Left lung (tissue), 10 donors: ENCODE results near the gene SLC38A4. TPM values are rescaled to one million over a fixed set of nuclear protein-coding genes. Genes with fewer than 3 reads are reported as not detected.
A peak's percentile ranks its signal among the peaks of the same experiment; 100 is the strongest.

Experiments used
- ATAC-seq: fragments of 200-7000 bp; cut with Tn5 transposase; one replicate; pipeline ENCODE4 v1.9.1; 2020; ENCODE audit warnings: moderate library complexity
- DNase-seq, 4 donors: peaks; one replicate each; pipeline ENCODE4 v3.0.0-alpha.2; 2013 to 2020
- H3K27ac ChIP-seq, 2 donors: fragments of 200-600 bp; sonication (generic) in 1 of 2; one replicate each; pipeline versions ENCODE4 v1.5.0 to v1.8.0; 2020 to 2021
- H3K27me3 ChIP-seq, 2 donors: fragments of 200-600 bp; sonication (generic) in 1 of 2; one replicate each; pipeline versions ENCODE4 v1.5.0 to v1.8.0; 2020 to 2021
- H3K36me3 ChIP-seq, 2 donors: fragments of 200-600 bp; sonication (generic) in 1 of 2; one replicate each; pipeline versions ENCODE4 v1.5.0 to v1.8.0; 2020 to 2021
- H3K4me1 ChIP-seq, 2 donors: fragments of 200-600 bp; one replicate each; pipeline ENCODE4 v1.8.0; 2021
- H3K4me3 ChIP-seq, 2 donors: fragments of 200-600 bp; sonication (generic) in 1 of 2; one replicate each; pipeline versions ENCODE4 v1.5.0 to v1.8.0; 2020 to 2021; ENCODE audit warnings: mild to moderate bottlenecking in 1 of 2
- H3K9me3 ChIP-seq, 2 donors: fragments of 200-600 bp; sonication (generic) in 1 of 2; one replicate each; pipeline versions ENCODE4 v1.5.0 to v1.8.0; 2020 to 2021
- intact Hi-C, 2 donors: fragments of 100-400 bp; cut with DNase I; formaldehyde crosslinking; loops; one replicate each; pipeline versions ENCODE4 v1.11.2 to v1.14.2; 2022
- polyA plus RNA-seq, 6 donors: library from polyadenylated mRNA; unstranded; fragments of 120-200 nt; gene quantifications; one replicate each; pipeline ENCODE4 v1.2.1, GENCODE V29; 2013; ENCODE audit not compliant: insufficient read length in 6 of 6
- total RNA-seq, 2 donors: library from RNA; stranded (reverse); fragmentation: NEBNext Ultra II Directional; extraction: Animal tissue kit (Norgen Biotek cat#: 25700); gene quantifications; one replicate each; pipeline ENCODE4 v1.2.1, GENCODE V29; 2021
- TF ChIP-seq, protein P1 (sequence below), 2 donors: fragments of 200-600 bp; sonication (generic) in 1 of 2; IDR thresholded peaks; one replicate each; pipeline versions ENCODE4 v1.5.0 to v1.8.0; 2021; ENCODE audit warnings: antibody characterized with exemption in 2 of 2
- donor health status: DM: no; HTN: yes; CAD: no.
- donor health status: DM: no; HTN: no; CAD: no.

SLC38A4 gene
- total and polyA plus RNA-seq, 8 donors: 0.85 to 7.1 (median 5.4) TPM

DNA sequence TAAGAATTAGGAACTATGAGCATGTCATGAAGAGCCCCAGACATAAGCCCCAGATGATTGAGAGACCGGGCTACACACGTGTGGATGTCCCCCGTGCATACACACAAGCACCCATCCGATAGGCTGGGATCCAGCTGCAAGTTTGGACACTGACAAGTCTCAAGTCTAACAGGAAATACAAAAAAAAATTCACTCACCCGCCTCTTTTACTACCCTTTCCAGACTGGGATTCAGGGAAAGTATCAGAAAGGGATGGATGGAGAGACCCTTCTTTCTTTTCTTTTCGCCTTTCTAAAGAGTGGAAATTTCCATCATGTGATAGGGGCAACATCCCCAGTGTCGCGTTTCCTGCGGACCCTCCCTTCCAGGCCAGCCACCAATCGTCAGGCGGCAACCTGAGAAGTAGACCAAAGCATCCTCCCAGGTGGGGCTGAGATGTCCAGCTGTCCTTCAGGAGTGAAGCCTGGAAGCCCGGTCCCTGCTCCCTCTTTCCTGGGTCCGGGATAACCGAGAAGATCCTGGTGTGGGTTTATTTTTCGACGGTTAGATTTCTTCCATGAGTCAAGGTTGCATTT is 6.4 kb upstream of the SLC38A4 start:
- intact Hi-C loops: no loop called here
- DNase-seq: peak in 1 of 4 donors; percentile 32
- H3K4me1 ChIP-seq: peaks cover 0 to 9% of the 10 kb centered on the region in 2 donors
- H3K4me3 ChIP-seq: no peak overlapping the region
- H3K27ac ChIP-seq: no peak overlapping the region
- H3K27me3 ChIP-seq: peaks cover 52 to 82% of the 10 kb centered on the region in 2 donors
- no peaks in the 10 kb centered on the region for H3K9me3 ChIP-seq
- ATAC-seq: peak; percentile 17
- TF ChIP-seq, protein P1, sequence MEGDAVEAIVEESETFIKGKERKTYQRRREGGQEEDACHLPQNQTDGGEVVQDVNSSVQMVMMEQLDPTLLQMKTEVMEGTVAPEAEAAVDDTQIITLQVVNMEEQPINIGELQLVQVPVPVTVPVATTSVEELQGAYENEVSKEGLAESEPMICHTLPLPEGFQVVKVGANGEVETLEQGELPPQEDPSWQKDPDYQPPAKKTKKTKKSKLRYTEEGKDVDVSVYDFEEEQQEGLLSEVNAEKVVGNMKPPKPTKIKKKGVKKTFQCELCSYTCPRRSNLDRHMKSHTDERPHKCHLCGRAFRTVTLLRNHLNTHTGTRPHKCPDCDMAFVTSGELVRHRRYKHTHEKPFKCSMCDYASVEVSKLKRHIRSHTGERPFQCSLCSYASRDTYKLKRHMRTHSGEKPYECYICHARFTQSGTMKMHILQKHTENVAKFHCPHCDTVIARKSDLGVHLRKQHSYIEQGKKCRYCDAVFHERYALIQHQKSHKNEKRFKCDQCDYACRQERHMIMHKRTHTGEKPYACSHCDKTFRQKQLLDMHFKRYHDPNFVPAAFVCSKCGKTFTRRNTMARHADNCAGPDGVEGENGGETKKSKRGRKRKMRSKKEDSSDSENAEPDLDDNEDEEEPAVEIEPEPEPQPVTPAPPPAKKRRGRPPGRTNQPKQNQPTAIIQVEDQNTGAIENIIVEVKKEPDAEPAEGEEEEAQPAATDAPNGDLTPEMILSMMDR (IDR thresholded peaks at IDR 0.05): no peak
- no peaks in the 10 kb centered on the region for H3K36me3 ChIP-seq

DNA sequence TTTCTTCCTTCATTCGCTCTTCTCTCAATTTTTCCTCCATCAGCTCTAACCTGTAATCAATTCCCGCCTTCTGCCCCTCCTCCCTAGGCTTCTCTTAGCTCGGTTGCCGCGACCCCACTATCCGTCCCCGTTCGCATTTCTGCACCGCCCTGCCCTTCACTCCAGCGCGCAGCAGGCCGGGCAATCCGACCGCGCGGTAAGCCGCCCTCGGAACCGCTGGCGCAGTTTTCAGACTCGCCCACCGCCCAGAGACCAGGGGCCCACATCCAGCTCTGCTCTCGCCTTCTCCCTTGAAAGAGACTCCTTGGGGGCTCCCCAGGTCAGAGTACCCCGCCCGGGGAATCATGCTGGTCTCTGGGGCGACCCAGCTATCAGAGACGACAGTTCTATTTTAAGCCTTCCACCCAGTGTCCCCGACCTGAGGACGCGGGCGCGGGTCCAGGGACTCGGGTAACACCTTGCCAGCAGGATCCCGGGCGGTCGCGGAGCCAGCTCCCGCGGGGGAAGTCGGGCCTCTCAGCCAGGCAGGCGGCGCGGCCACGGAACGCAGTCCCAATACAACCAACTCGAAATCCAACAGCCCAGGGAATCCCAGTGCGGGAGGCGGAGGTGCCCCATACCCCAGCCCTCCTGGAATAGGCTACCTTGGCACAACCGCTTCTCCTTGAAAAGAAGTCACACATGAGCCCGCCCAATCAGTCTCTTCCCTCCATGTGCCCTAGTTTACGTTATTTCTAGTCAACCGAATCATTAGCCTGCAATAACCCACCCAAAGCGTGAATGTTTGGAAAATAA is 5.7 kb upstream of the SLC38A4 start:
- peak; percentile 52 for ATAC-seq
- peaks cover 53 to 85% of the 10 kb centered on the region in 2 donors for H3K27me3 ChIP-seq
- peaks cover 0 to 9% of the 10 kb centered on the region in 2 donors for H3K4me1 ChIP-seq
- peak in 3 of 4 donors; percentile 18 to 81 (median 24) for DNase-seq
- TF ChIP-seq, protein P1 (IDR thresholded peaks at IDR 0.05): no peak
- no peaks in the 10 kb centered on the region for H3K9me3 ChIP-seq
- no peak overlapping the region for H3K27ac ChIP-seq
- H3K4me3 ChIP-seq: peak overlapping the region; percentile 18 to 26
- intact Hi-C loops: no loop called here
- H3K36me3 ChIP-seq: no peaks in the 10 kb centered on the region

DNA sequence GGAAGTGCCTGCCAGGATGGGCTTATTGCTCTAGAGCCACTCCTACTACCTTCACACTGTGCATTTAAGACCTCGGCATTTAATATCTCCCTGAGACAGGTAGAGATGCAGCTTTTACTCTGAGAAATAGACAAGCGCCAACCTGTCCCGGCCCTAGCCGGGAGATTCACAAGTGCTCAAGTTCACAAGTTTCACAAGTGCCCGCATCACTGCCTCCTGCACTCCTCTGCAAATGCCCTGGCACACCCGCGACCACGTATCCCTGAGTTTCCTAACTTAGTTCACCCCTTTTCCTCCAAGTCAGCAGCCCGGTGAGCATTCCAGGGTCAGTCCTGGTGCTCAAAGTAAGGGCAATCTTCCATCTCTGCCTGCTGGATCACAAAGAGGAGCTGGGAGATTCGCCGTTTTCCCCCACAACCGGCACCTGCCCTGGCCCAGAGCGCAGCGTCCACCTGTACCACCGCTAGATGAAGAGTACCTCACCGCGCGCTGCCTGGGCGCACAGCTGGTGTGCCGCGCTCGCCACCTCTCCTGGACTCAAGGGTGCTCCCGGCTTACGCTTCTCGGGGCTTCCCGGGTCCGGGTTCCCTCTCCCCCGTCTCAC is 5.0 kb upstream of the SLC38A4 start:
- Histone ChIP-seq H3K27ac (no peak overlapping the region), H3K4me1 (peaks cover 0 to 9% of the 10 kb centered on the region in 2 donors), H3K9me3 (no peaks in the 10 kb centered on the region), H3K36me3 (no peaks in the 10 kb centered on the region), H3K27me3 (peaks cover 59 to 87% of the 10 kb centered on the region in 2 donors), H3K4me3 (peak overlapping the region; percentile 18 to 26)
- DNase-seq (peak in 1 of 4 donors; percentile 80), ATAC-seq (peak; percentile 61)
- TF ChIP-seq, protein P1 (IDR thresholded peaks at IDR 0.05): no peak
- intact Hi-C loops: no loop called here

DNA sequence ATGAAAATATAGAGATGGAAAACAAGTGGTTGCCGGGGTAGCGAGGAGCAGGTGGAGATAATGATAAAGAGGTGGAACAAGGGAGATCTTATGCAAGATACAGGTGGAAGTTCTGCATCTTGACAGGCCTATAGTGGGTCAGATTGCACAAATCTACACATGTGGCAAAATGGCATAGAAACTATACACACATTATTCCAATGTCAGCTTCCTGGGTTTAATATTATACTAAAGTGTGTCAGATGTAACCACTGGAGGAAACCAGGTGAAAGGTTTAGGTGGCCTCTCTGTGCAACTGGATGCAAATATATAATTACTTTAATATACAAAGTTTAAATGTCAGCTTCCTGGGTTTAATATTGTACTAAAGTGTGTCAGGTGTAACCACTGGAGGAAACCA is 1.1 kb downstream of the SLC38A4 start:
- H3K36me3 ChIP-seq: no peaks in the 10 kb centered on the region
- ATAC-seq: no peak
- intact Hi-C loops: no loop called here

More for the DNA sequence above, 1.1 kb downstream of the SLC38A4 start:
- DNase-seq: no peak
- H3K9me3 ChIP-seq: no peaks in the 10 kb centered on the region
- H3K27ac ChIP-seq: no peak overlapping the region
- H3K4me1 ChIP-seq: no peaks in the 10 kb centered on the region
- TF ChIP-seq, protein P1 (IDR thresholded peaks at IDR 0.05): no peak
- peaks cover 32 to 54% of the 10 kb centered on the region in 2 donors for H3K27me3 ChIP-seq
- no peak overlapping the region for H3K4me3 ChIP-seq
